Hepatocyte (in vitro differentiated cells): ENCODE data around the gene ASIC1.

ENCODE experiments used
- EZH2 ChIP-seq: fragments of 200-600 bp; sonication (generic); IDR thresholded peaks from 2 replicates; pipeline ENCODE4 v1.6.1; 2016; ENCODE audit warnings: antibody characterized with exemption, mild to moderate bottlenecking, borderline replicate concordance
- TF ChIP-seq, protein P1 (sequence below): fragments of 200-600 bp; sonication (generic); IDR thresholded peaks from 2 replicates; pipeline ENCODE4 v1.5.1; 2016; ENCODE audit warnings: antibody characterized with exemption, mild to moderate bottlenecking; ENCODE audit not compliant: poor library complexity

DNA sequence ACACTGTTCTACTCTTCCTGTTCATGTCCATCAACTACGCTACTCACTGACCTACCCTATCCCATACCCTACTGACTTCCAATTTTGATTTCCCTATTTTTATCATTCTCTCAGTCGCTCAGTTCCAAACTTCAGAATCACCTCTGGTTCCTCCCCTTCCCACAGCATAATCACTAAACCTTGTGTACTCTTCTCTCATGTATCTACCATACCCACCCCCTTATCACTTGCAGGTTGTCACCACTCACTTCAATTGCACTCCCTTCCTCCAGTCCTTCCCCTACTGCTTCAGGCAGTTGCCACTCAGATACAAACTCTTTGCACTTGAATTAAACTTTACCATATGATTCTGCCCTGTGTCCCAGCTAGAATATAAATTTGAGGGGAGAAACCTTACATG lies 38.4 kb upstream of the ASIC1 start:
- TF ChIP-seq, protein P1, sequence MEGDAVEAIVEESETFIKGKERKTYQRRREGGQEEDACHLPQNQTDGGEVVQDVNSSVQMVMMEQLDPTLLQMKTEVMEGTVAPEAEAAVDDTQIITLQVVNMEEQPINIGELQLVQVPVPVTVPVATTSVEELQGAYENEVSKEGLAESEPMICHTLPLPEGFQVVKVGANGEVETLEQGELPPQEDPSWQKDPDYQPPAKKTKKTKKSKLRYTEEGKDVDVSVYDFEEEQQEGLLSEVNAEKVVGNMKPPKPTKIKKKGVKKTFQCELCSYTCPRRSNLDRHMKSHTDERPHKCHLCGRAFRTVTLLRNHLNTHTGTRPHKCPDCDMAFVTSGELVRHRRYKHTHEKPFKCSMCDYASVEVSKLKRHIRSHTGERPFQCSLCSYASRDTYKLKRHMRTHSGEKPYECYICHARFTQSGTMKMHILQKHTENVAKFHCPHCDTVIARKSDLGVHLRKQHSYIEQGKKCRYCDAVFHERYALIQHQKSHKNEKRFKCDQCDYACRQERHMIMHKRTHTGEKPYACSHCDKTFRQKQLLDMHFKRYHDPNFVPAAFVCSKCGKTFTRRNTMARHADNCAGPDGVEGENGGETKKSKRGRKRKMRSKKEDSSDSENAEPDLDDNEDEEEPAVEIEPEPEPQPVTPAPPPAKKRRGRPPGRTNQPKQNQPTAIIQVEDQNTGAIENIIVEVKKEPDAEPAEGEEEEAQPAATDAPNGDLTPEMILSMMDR = no peak
- no peak for TF ChIP-seq EZH2
